Bronchial epithelial cell (primary cell): ENCODE results near the gene CALD1. TPM values are rescaled to one million over a fixed set of nuclear protein-coding genes. Genes with fewer than 3 reads are reported as not detected.

ENCODE experiments used
- DNase-seq: peaks from one replicate; pipeline ENCODE4 v3.0.0-alpha.2; 2010; ENCODE audit warnings: low read depth
- FAIRE-seq: peaks from 2 replicates; lab custom pipeline; 2011; peaks lifted over from hg19 to GRCh38; lab: Jason Lieb, UNC
- H3K27me3 ChIP-seq: 2 replicates; pipeline ENCODE4 v1.5.1; 2011; ENCODE audit warnings: low read length; ENCODE audit not compliant: control insufficient read depth, insufficient read depth
- H3K36me3 ChIP-seq: 2 replicates; pipeline ENCODE4 v1.5.1; 2011; ENCODE audit warnings: low read length; ENCODE audit not compliant: control insufficient read depth, insufficient read depth
- H3K4me3 ChIP-seq: 2 replicates; pipeline ENCODE4 v1.5.1; 2011; ENCODE audit warnings: mild to moderate bottlenecking, low read depth, low read length, control low read depth
- CTCF ChIP-seq: IDR thresholded peaks from 2 replicates; pipeline ENCODE4 v1.5.1; 2011; ENCODE audit warnings: mild to moderate bottlenecking, moderate library complexity, low read length, control low read depth, inconsistent platforms; ENCODE audit not compliant: insufficient read depth, severe bottlenecking
- total RNA-seq: library from RNA; depleted of rRNA; stranded (reverse); fragments of >200 nt; gene quantifications from 2 replicates; pipeline ENCODE4 v1.2.1, GENCODE V29; 2014

Gene CALD1
- total RNA-seq, 1 donor from 2014 or later, result 71.3 TPM

DNA sequence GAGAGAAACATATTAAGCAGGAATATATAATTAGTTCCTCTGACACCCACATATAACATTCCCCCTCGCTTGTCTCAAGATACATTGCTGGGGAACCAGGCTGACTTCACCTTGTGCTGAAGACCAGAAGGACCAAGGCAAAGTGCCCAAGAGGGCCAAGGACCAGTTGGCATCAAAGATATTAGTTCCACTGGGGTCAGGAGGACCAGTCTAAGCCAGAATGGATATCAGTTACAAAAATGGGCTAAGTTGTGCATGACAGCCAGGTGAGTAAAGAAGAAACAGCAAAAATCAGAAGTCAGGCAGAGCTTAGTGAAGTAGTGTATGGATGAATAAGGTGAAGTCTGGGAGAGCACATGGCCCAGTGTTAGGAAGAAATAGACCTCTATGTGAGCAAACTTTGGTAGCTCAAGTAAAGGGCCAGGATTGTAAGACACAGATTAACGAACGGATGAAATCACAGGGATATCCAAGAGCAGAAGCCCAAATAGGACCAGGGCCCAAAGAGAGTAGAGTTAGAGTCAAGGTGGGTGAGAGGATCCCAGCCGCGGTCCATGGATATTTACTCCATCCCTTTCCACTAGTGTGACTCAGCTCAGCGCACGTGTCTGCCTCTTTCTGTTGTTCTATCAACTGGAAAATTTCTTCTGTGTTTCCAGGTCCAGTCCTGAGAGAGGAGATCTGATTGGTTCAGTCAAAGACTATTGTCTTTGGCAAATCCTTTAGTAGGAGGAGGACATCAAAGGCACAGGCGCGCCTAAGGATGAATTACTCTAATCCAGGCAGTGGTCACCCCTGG, 5.0 kb downstream of the CALD1 start:
- FAIRE-seq (no peak), DNase-seq (no peak)
- peaks cover 8% of the 10 kb centered on the region for H3K36me3 ChIP-seq
- H3K27me3 ChIP-seq, result no peaks in the 10 kb centered on the region
- H3K4me3 ChIP-seq, result no peak overlapping the region
- no peak for TF ChIP-seq CTCF

DNA sequence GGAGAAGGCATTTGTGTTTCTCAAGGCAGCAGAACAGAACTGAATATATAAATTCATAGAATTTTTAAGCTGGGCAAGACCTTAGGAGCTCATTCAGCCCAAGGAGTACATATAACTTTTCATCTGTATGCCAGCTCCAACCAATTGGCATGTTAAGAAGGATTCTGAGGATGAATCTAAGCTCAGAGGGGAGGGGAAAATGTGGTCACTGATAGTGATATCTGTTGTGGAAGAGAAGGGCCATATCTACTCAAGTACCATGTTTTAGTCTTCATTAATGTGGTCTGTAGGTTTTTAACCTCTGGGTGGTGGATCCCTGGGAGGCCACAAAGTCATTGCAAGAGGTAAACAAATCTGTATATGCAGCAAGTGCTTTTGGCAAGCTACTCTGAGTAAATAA, 6.4 kb downstream of the CALD1 start:
- DNase-seq (no peak), FAIRE-seq (no peak)
- no peak for TF ChIP-seq CTCF
- Histone ChIP-seq H3K4me3 (no peak overlapping the region), H3K27me3 (no peaks in the 10 kb centered on the region), H3K36me3 (peaks cover 8% of the 10 kb centered on the region)

GRCh38 chr7:134787064-134787463, 7.6 kb downstream of the CALD1 start:
- no peak for TF ChIP-seq CTCF
- FAIRE-seq (no peak), DNase-seq (no peak)
- Histone ChIP-seq H3K36me3 (peaks cover 8% of the 10 kb centered on the region), H3K27me3 (no peaks in the 10 kb centered on the region), H3K4me3 (no peak overlapping the region)

DNA sequence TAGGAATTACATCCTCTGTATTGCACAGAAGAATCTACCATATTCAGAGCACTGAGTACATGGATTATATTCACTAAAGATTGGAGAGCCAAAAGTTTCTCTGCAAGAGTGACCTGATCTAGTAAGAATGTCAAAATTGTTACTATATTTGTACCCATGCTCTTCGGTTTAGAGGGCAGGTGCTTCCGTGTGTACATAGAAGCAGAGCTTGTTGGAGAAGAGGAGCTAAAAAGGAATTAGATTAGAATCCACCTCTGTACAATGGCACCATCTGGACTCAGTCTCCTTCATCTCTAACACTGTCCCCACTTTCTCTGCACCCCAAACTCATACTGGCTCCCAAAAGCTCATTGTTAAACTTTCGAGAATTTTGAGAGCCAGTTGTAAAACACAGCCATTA, 8.3 kb downstream of the CALD1 start:
- DNase-seq (no peak), FAIRE-seq (no peak)
- Histone ChIP-seq H3K27me3 (no peaks in the 10 kb centered on the region), H3K36me3 (peaks cover 6% of the 10 kb centered on the region), H3K4me3 (no peak overlapping the region)
- no peak for TF ChIP-seq CTCF

- Histone ChIP-seq H3K27me3 (no peaks in the 10 kb centered on the region), H3K4me3 (no peak overlapping the region), H3K36me3 (peaks cover 5% of the 10 kb centered on the region)
- FAIRE-seq, result no peak
- no peak for TF ChIP-seq CTCF
- no peak for DNase-seq
These were observed 8.8 kb downstream of the CALD1 start for GRCh38 chr7:134788191-134788590.
